ENCODE measurements around the gene FAM78A.
"Not testable (repeated sequence)": the region's sequence is repeated elsewhere in the genome, so short reads cannot be mapped to it uniquely, and the experiment has no call there.

The FAM78A gene

DNA sequence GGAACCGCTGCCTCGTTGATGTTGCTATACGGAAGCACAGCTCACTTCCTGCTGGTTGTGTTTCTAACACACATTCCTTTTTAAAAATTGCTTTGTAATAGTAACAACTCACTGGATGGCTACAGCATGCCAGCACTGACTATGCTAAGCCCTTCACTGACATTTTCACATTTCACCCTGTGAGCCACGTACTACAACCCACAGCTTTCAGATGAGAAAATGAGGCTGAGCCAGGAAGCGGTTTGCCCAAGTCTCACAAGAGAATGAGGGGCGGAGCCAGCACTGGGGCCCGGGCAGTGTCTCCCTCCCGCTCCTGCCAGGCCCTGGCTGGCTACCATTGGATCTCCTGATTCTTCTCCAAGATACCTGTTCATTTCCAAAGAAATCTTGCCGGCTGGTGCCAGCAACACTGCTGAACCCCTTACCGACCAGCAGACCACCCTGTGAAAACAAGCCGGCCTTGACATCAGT is 38.3 kb downstream of the FAM78A start:
- DNase-seq (ENCODE audit: low spot score), result peak; percentile 61

DNA sequence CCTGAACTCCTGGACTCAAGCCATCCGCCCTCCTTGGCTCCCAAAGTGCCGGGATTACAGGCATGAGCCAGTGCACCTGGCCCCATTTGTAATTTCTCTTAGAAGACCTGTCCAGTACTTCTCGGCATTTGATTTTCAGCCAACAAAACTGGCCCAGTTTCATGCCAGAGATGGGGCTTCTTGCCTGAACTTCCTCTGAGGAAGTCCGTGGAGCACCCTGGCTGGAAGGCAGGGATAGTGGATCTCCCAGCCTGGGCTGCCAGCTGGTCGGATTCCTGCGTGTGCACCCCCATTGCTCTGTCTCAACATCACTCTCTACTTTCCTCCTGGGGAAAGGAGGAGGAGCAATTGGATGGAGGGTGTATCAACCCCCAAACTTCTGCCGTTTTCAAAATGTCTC is 39.0 kb downstream of the FAM78A start:
- no peak for DNase-seq (ENCODE audit: low spot score)

DNA sequence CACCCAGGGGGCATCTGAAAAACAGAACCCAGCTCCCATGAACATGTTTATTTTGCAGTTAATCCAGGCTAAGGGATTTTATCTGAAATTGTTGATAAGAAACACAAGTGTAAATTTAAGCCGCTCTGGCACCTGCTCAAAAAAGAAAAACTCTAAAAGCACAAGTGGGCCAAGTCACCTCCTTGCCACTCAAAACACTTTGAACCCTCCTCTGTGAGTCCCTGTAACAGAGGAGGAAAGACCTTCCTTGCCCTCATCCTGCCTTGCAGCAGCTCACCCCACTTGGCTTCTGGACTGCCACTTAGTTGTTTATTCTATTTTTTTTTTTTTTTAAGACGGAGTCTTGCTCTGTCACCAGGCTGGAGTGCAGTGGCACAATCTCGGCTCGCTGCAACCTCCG is 39.5 kb downstream of the FAM78A start:
- no peak for DNase-seq (ENCODE audit: low spot score)

DNA sequence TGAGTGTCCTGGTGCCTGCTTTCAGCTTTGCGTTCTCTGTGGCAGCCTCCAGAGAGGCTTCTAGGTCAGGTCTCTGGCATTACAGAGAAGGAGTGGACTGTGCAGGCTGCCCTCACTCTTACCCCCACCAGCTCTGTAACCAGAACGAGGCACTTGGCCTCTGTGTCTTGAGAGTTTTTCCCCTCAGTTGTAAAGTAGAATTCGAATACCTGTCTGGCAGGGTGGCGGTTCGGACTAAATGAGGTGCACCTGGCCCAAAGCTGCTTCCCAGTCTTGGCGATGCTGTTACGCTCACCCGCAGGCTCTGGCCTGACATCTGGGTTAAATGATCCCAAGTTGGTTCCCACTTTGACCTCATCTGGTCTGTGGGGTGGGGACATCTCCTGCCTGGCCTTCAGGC is 40.1 kb downstream of the FAM78A start:
- no peak for DNase-seq (ENCODE audit: low spot score)

DNA sequence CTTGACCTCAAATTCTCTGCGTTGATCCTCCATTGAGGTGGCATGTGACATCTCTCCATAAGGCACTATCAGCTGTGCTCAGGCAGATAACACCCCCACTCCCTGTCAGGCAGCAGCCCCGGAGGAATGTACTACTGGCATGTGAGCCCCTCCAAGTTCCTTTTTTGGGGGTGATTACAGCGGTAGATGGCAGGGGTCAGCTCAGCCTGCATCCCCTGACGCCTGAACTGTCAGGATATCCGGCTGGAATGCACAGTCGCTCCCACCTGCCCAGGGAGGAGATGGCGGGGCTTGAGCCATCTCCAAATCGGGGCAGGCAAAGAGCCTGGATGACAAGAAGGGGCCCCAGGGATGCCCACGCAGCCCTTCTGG is 40.8 kb downstream of the FAM78A start:
- no peak for DNase-seq (ENCODE audit: low spot score)

DNA sequence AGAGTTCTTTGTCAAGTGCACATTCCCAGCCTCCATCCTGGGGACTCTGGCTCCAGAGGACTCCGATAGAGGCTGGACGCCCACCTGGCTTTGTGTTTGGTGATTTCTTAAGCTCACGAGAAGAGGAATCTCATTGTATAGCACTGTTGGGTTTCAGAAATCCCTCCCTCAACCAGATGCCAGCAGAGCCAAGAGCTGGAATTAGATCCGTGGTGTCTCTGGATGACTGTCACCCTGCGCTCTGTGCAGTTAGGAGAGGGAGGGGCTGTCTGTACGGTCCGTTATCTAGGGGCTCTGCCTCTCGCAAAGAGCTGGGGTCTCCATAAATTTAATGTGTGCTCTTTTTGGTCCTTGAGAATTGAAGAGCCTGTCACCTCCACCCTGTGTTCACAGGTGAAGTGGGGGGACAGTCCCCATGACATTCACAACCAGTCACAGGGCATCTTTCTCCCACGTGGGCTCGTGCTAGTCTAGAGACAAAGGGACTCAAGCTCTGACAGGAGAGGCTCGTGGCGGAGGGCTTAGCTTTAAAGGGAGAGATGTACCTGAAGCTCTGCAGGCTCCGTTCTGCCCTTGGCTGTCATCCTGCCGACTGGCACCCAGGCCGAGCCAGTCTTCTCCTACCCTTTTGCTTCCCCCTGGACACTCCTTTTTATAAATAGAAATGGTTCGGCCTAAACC is 41.4 kb downstream of the FAM78A start:
- no peak for DNase-seq (ENCODE audit: low spot score)

DNA sequence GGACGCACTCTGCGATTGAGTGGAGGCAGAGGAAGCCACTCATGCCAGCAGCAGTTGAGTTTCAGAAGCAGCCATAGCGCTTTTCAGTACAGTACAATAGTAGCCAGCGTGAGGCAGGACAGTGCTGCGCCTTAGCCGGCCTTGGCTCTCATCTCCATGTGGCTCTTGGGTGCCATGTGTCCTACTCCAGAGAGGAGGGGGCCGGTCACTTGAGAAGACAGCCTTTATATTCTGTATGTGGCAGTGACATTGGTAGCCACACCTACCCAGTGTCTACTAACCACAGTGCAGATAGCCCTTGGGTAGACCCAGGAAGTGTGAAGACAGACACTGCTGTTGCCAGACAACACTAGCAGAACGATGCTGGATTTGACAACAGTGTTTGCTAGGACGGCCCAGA is 42.3 kb downstream of the FAM78A start:
- no peak for DNase-seq (ENCODE audit: low spot score)

DNA sequence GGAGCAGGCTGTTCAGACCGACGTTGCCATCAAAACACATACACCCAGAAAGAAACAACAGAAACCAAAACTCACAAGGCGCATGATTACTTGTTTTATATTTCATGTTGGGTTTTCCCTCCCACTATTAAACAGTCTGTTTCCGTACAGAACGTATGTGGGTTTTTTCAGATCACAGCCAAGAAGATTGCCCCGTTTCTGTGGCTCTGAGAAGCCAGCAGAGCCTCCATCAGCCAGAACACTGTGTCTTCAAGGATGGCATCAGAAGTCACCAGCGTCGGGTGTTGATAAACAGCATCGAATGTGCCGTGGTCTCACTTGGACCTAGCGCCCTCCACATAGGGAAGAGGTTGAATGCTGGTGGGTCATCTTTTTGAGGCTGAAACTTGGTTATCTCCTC is 42.8 kb downstream of the FAM78A start:
- no peak for DNase-seq (ENCODE audit: low spot score)

DNA sequence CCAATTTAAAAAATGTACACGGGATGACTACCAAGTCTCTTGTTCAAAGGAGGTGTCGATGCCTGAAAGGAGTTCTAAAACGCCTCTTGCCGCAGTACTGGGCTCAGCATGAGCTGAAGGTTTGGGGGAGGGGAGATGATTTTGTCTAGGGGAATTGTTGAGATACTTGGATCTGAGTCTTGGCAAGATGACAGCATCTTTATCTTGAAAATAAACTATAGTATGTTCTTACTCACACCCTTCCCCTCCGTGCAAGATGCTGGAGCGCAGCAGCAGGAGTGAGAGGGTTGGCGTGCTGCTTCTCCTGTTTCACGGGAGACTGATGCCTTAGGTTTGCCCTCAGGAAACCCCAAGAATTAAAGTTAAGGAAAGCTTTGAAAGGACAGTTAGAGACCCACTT is 47.3 kb downstream of the FAM78A start:
- DNase-seq (ENCODE audit: low spot score), result no peak

DNA sequence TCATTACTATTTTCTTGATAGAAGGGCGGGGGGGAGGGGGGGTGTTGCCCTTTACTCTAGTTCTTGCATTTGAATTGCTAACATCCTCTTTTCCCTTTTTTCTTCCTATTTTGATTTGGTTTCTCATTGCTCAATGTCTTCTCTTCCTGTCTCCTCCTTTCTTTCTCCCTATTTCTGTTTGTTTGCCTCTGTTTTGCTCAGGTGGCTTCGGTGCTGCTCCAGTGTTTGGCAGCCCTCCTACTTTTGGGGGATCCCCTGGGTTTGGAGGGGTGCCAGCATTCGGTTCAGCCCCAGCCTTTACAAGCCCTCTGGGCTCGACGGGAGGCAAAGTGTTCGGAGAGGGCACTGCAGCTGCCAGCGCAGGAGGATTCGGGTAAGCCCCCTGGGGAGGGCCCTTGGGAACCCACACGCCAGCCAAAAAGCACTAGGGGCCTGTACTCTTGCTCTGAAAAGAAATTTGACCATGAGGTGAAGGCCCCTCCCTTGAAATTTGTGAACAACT is 48.3 kb downstream of the FAM78A start:
- no peak for DNase-seq (ENCODE audit: low spot score)

DNA sequence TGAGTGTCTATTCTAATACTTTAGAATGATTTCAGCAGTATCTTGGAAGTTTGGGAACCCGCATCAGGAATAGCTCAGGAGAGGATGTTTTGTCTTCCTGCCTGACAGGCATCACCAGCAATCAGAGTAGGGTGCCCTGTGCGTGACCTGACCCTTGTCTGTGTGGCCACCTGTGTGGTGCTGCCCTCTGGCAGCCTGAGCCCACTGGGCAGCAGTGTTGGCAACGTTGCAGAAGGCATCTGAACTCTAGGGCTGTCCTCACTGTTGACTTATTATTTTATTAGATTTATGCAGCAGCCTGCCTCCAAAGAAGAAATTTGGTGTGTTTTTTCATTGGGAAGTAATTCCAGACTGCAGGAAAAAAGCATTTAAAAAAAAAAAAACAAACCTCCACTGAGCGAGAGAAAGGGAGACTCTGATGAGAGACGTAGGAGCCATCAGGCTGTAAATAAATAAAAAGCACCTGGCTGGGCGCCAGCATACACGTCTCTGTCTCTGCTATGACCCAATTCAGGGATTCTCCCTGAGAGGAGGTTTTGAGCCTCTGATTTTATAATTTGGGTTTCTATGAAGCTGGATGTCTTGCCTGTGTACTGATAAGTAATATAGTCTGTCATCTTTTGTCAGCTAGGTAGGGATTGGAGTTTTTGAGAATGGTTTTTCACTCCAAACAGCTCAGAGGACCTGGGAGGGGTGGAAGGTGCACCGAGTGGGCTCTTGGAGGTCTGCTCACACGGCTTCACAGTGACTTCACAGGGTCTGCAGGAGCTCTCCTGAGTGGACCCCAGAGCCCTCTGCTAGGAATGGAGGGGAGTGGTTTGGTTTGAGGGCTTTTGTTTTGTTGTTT is 49.0 kb downstream of the FAM78A start:
- no peak for DNase-seq (ENCODE audit: low spot score)

DNA sequence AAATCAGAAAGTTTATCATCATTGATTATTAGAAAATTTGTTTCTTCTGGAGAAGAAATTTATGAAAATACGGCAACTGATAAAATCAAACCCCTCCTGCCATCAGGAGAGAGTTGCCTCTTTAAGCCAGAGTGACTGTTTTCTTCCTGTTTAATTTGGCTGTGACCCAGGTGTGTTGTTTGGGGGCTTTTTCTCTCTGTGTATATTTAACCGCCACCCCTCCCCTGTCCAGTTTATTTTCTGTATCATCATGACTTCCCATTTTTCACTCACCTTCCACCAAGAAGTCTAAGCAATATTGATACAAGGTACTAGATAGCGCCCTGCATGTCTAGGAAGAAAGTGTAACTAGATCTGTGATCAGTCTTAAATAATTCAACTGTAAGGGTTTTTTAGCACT is 50.1 kb downstream of the FAM78A start:
- no peak for DNase-seq (ENCODE audit: low spot score)

DNA sequence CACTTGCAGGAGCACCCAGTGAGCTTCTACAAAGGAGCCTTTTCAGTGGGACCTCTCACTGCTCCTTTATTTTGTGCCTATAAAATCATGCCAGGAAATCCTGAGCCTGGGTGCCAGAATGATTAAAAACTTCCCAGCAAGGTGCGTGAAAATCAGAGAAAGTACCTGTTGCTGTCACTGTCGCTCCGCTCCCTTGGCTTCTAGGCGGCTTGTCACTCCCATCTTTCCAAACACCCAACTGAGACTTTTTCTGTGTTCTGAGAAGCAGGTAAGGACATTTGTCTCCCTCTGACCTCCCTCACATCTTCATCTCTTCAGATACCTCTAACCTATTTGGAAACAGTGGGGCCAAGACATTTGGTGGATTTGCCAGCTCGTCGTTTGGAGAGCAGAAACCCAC is 53.9 kb downstream of the FAM78A start:
- no peak for DNase-seq (ENCODE audit: low spot score)

DNA sequence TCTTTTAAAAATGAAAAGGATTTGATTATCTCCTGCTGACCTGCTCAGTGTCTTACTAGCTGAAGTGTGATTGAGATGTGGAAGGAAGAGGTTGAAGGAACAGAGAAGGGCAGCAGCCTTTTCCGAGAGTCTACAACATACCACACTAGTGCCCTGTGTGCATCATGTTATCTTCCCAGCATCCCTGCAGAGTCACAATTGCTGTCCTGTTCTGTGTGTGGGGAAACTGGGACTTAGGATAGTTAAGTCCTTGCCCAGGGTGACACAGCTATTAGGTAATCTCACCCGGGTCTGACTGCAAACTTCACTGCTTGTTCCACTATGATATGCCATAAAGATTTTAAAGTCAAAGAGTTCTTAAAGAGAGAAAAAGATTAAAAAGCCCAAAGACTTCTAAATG is 55.8 kb downstream of the FAM78A start:
- no peak for DNase-seq (ENCODE audit: low spot score)

DNA sequence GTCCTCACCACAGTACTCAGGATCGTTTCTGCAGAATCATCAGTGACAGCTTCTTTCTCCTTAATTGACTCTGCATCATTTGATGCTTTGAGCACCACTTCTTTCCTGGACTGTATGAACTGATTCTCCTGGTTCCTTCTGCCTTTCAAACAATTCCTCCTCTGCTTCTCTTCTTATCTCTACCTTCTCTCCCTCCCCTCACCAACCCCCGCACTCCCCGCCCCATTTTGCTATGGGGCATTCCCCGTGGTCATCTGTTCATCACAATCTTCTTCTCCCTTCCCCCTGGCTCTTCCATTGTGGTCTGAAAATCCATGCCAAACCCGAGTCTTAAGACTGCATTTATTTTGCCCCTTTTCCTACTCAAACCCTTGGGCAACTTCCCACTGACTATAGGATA is 57.9 kb downstream of the FAM78A start:
- DNase-seq (ENCODE audit: low spot score), result no peak

DNA sequence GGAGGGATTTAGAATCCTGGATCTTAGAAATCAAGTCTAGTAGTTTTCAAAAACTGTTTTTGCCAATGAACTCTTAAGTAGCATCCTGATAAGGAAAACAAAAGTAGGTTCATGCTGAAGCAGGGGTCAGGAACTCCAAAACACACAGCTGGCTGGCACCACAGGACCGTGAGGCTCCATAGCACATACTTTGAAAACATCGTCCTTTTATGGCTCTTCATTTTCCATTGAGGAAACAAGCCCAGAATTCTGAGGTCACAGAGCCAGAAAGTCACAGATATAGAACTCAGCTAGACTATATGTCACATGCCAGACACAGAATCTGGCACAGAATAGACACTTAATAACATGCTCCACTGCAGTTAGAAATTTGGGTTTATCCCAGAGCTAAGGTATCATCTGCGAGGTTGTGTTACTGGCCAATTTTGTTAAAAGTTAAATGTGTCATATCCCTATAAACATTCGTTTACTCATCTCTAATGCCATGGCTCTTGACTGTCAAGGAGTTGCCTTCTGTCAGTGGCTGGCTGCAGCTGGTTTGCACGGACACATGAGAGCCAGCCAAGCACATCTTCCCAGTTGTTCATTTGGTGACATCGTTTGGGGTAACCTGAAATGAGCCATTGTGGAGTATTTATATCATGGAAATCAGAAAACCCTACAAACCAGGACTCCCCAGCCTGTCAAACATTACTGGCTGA is 58.8 kb downstream of the FAM78A start:
- no peak for DNase-seq (ENCODE audit: low spot score)

DNA sequence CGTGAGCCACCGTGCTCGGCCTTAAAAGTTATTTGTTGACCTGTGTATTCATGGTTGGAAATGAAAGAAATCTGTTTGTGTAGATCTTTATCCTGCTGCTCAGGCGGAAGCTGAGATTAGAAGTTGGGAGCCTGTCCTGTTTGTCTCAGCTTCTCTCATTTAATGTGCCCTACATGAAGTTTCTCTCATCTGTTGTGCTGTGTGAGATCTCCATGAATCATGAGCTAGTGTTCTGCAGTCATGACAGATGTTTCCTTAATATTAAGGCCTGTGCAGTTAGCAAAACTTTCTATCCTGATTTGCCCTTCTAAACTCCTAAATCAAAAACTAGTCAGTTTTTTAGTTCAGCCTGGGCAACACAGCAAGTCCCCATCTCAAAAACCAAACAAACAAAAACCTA is 59.5 kb downstream of the FAM78A start:
- no peak for DNase-seq (ENCODE audit: low spot score)

DNA sequence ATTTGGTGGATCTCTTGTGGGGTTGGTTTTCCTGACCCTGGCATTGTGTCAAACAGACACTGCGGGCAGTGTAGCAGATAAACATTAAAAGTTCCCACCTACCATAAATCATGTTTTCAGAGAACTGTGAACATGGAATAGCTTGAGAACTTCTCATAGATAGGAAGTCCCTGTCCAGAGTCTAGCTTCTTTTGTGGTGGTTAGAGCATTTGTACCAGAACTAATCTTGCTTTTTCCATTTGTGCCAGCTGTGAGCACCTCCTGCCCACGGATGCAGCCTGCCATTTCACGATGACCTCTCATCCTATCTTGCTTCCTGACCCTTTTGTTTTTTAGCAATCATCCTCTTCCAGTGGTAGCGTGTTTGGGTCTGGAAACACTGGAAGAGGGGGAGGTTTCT is 61.4 kb downstream of the FAM78A start:
- DNase-seq (ENCODE audit: low spot score), result no peak

DNA sequence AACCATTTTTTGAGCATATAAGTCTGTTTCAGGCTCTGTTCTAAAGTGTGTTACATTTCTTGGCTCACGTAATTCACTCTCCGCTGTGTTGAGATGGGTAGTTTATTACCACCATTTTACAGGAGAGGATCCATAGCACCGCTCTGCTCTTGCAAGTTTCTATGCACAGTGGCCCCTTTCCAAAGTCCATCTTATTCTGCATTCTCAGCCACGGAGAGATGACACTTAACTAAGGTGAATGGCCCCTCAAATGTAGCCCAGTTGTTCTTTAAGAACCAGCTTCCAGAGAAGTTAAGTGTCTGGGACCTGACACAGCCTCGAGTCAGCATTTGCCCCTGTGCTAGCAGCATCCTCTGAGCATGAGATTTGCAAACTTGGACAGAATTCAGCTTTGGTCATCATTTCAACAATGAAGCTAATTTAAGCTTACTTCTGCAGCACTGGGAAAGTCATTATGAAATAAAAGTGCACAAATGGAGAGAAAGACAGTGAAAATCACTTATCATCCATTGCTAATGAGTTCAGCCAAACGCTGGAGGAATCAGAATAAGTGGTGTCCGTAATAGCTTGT is 61.9 kb downstream of the FAM78A start:
- no peak for DNase-seq (ENCODE audit: low spot score)

DNA sequence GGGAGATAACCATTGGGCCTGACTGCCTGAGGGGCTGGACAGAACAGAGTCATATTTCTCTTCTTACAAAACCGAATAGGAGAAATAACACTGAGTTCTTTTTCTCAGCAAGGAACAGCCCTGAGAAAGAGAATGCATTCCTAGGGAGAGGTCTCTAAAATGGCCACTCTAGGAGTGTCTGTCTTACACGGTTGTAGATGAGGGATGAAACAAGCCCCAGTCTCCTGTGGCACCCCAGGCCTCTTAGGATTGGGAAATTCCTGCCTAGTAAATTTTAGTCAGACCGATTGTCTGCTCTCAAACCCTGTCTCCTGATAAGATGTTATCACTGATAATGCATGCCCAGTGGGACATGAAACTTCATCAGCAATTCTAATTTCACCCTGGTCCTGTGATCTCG is 64.4 kb downstream of the FAM78A start:
- DNase-seq (ENCODE audit: low spot score), result not testable (repeated sequence)

Measured in hepatic stellate cell (primary cell).